Mesendoderm (in vitro differentiated cells): ENCODE data around the gene CCRL2.
"Not testable (repeated sequence)": the region's sequence is repeated elsewhere in the genome, so short reads cannot be mapped to it uniquely, and the experiment has no call there.

Source experiments
- DNase-seq: peaks from one replicate; pipeline ENCODE4 v3.0.0; 2013
- H2AK5ac ChIP-seq: 2 replicates; pipeline ENCODE4 v1.6.1; 2013; ENCODE audit warnings: low read length, inconsistent platforms
- H2BK120ac ChIP-seq: 2 replicates; pipeline ENCODE4 v1.6.1; 2013; ENCODE audit warnings: low read depth, mild to moderate bottlenecking, low read length, moderate library complexity, mixed read lengths
- H2BK15ac ChIP-seq: replicated peaks from 2 replicates; pipeline ENCODE4 v1.6.1; 2013; ENCODE audit warnings: low read depth, mild to moderate bottlenecking, moderate library complexity
- H2BK5ac ChIP-seq: 2 replicates; pipeline ENCODE4 v1.6.1; 2013; ENCODE audit warnings: low read length, inconsistent platforms
- H3K18ac ChIP-seq: 2 replicates; pipeline ENCODE4 v1.6.1; 2013; ENCODE audit warnings: mild to moderate bottlenecking, low read length, mixed read lengths
- H3K23ac ChIP-seq: one replicate; pipeline ENCODE4 v1.6.1; 2013; ENCODE audit warnings: low read length
- H3K27ac ChIP-seq: 2 replicates; pipeline ENCODE4 v1.5.1; 2013; ENCODE audit warnings: low read depth, mild to moderate bottlenecking, inconsistent platforms, low read length, moderate library complexity
- H3K27me3 ChIP-seq: 2 replicates; pipeline ENCODE4 v1.6.1; 2013; ENCODE audit warnings: low read length, control low read depth, mild to moderate bottlenecking, inconsistent platforms; ENCODE audit not compliant: insufficient read depth, poor library complexity
- H3K36me3 ChIP-seq: 2 replicates; pipeline ENCODE4 v1.6.1; 2013; ENCODE audit warnings: low read length, inconsistent platforms; ENCODE audit not compliant: control insufficient read depth, insufficient read depth
- H3K4ac ChIP-seq: one replicate; pipeline ENCODE4 v1.6.1; 2013; ENCODE audit warnings: low read depth, mild to moderate bottlenecking, low read length, moderate library complexity
- H3K4me1 ChIP-seq: 2 replicates; pipeline ENCODE4 v1.6.1; 2013; ENCODE audit warnings: low read depth, low read length, inconsistent platforms; ENCODE audit not compliant: control insufficient read depth
- H3K4me2 ChIP-seq: 2 replicates; pipeline ENCODE4 v1.6.1; 2013; ENCODE audit warnings: low read length
- H3K4me3 ChIP-seq: 2 replicates; pipeline ENCODE4 v1.5.1; 2013; ENCODE audit warnings: mild to moderate bottlenecking, low read length
- H3K56ac ChIP-seq: one replicate; pipeline ENCODE4 v1.6.1; 2013; ENCODE audit warnings: low read length
- H3K79me1 ChIP-seq: 2 replicates; pipeline ENCODE4 v1.6.1; 2013; ENCODE audit warnings: low read length, inconsistent platforms
- H3K79me2 ChIP-seq: 2 replicates; pipeline ENCODE4 v1.6.1; 2013; ENCODE audit warnings: mild to moderate bottlenecking, low read length; ENCODE audit not compliant: control insufficient read depth, insufficient read depth
- H3K9ac ChIP-seq: 2 replicates; pipeline ENCODE4 v1.6.1; 2013; ENCODE audit warnings: low read length, inconsistent platforms
- H4K5ac ChIP-seq: one replicate; pipeline ENCODE4 v1.6.1; 2013; ENCODE audit warnings: low read length
- H4K8ac ChIP-seq: one replicate; pipeline ENCODE4 v1.6.1; 2013; ENCODE audit warnings: low read depth, mild to moderate bottlenecking, control low read depth, low read length, moderate library complexity
- WGBS: extraction: QIAGEN DNeasy Blood & Tissue Kit; methylation state at CpG from one replicate; pipeline ENCODE4 v1.1.7; 2013; ENCODE audit warnings: low lambda C conversion rate, missing lambda C conversion rate; ENCODE audit not compliant: insufficient coverage; ENCODE audit errors: extremely low coverage; 5-methylcytosine and 5-hydroxymethylcytosine counted together

The CCRL2 gene

GRCh38 chr3:46423588-46423987 lies 16.5 kb downstream of the CCRL2 start:
- H3K9ac ChIP-seq: no peak overlapping the region
- DNase-seq: no peak
- H3K27me3 ChIP-seq: no peaks in the 10 kb centered on the region
- H3K79me1 ChIP-seq: no peaks in the 10 kb centered on the region
- no peak overlapping the region for H4K5ac ChIP-seq
- H2BK5ac ChIP-seq: no peak overlapping the region
- no peak overlapping the region for H3K18ac ChIP-seq
- H3K79me2 ChIP-seq: no peaks in the 10 kb centered on the region
- H2BK15ac ChIP-seq: no peak overlapping the region
- no peak overlapping the region for H3K4ac ChIP-seq
- no peak overlapping the region for H4K8ac ChIP-seq
- H2AK5ac ChIP-seq: no peak overlapping the region
- no peak overlapping the region for H3K27ac ChIP-seq
- no peaks in the 10 kb centered on the region for H3K36me3 ChIP-seq
- no peak overlapping the region for H3K56ac ChIP-seq
- WGBS: no CpG with 5 or more reads among the region's 5 CpGs
- no peaks in the 10 kb centered on the region for H3K4me1 ChIP-seq
- H3K4me2 ChIP-seq: no peak overlapping the region
- H2BK120ac ChIP-seq: no peak overlapping the region
- no peak overlapping the region for H3K4me3 ChIP-seq
- H3K23ac ChIP-seq: no peak overlapping the region

GRCh38 chr3:46426476-46426875 lies 19.4 kb downstream of the CCRL2 start:
- H3K27ac ChIP-seq, H2AK5ac ChIP-seq, H2BK15ac ChIP-seq, H3K18ac ChIP-seq, H3K4me2 ChIP-seq, H3K56ac ChIP-seq, H3K36me3 ChIP-seq, H3K4me1 ChIP-seq, H3K79me2 ChIP-seq, H2BK120ac ChIP-seq, H3K4ac ChIP-seq, H3K9ac ChIP-seq, H4K5ac ChIP-seq, H2BK5ac ChIP-seq, H3K4me3 ChIP-seq, H3K27me3 ChIP-seq, DNase-seq, H3K79me1 ChIP-seq, H3K23ac ChIP-seq, H4K8ac ChIP-seq: not testable (repeated sequence)
- WGBS: no CpG with 5 or more reads among the region's 4 CpGs

- not testable (repeated sequence) for H4K8ac ChIP-seq, H2AK5ac ChIP-seq, H3K27me3 ChIP-seq, H3K4me1 ChIP-seq, H2BK5ac ChIP-seq, H2BK15ac ChIP-seq, H3K79me1 ChIP-seq, H4K5ac ChIP-seq, H3K36me3 ChIP-seq, H3K18ac ChIP-seq, H2BK120ac ChIP-seq, H3K56ac ChIP-seq, H3K4me3 ChIP-seq, H3K9ac ChIP-seq, H3K79me2 ChIP-seq, H3K23ac ChIP-seq, H3K27ac ChIP-seq, H3K4ac ChIP-seq, H3K4me2 ChIP-seq
- peak; percentile 33 for DNase-seq
- WGBS: no CpG with 5 or more reads among the region's 8 CpGs
Observed at GRCh38 chr3:46427404-46427803, 20.3 kb downstream of the CCRL2 start.

GRCh38 chr3:46427916-46428833 lies 21.1 kb downstream of the CCRL2 start:
- no peaks in the 10 kb centered on the region for H3K36me3 ChIP-seq
- no peak overlapping the region for H2BK5ac ChIP-seq
- WGBS: no CpG with 5 or more reads among the region's 10 CpGs
- H3K79me2 ChIP-seq: no peaks in the 10 kb centered on the region
- H2BK15ac ChIP-seq: no peak overlapping the region
- no peak overlapping the region for H2BK120ac ChIP-seq
- H3K9ac ChIP-seq: no peak overlapping the region
- no peak overlapping the region for H4K5ac ChIP-seq
- peak overlapping the region; percentile 3 for H3K56ac ChIP-seq
- H3K4me2 ChIP-seq: no peak overlapping the region
- H3K27me3 ChIP-seq: no peaks in the 10 kb centered on the region
- no peak overlapping the region for H3K27ac ChIP-seq
- no peaks in the 10 kb centered on the region for H3K4me1 ChIP-seq
- no peak overlapping the region for H3K23ac ChIP-seq
- no peak overlapping the region for H3K4me3 ChIP-seq
- no peak overlapping the region for H4K8ac ChIP-seq
- no peak overlapping the region for H2AK5ac ChIP-seq
- no peak for DNase-seq
- H3K4ac ChIP-seq: no peak overlapping the region
- H3K18ac ChIP-seq: no peak overlapping the region
- no peaks in the 10 kb centered on the region for H3K79me1 ChIP-seq

GRCh38 chr3:46429250-46429649 lies 22.2 kb downstream of the CCRL2 start:
- no peaks in the 10 kb centered on the region for H3K4me1 ChIP-seq
- WGBS: no CpG with 5 or more reads among the region's 5 CpGs

GRCh38 chr3:46429671-46430070 lies 22.6 kb downstream of the CCRL2 start:
- Histone ChIP-seq H3K9ac (no peak overlapping the region), H4K5ac (no peak overlapping the region), H3K36me3 (no peaks in the 10 kb centered on the region), H3K4me2 (no peak overlapping the region), H4K8ac (no peak overlapping the region), H3K27ac (no peak overlapping the region), H2BK5ac (no peak overlapping the region), H3K18ac (no peak overlapping the region), H3K4me3 (no peak overlapping the region), H3K27me3 (no peaks in the 10 kb centered on the region), H3K56ac (no peak overlapping the region), H3K79me2 (no peaks in the 10 kb centered on the region), H3K4ac (no peak overlapping the region), H3K23ac (no peak overlapping the region), H2BK15ac (no peak overlapping the region), H2AK5ac (no peak overlapping the region), H3K4me1 (no peaks in the 10 kb centered on the region), H2BK120ac (no peak overlapping the region), H3K79me1 (no peaks in the 10 kb centered on the region)
- no CpG with 5 or more reads among the region's 5 CpGs for WGBS
- DNase-seq: no peak

More at GRCh38 chr3:46429250-46429649, 22.2 kb downstream of the CCRL2 start:
- Histone ChIP-seq H2BK120ac (no peak overlapping the region), H3K79me1 (no peaks in the 10 kb centered on the region), H3K4me3 (no peak overlapping the region), H3K23ac (no peak overlapping the region), H3K27me3 (no peaks in the 10 kb centered on the region), H3K36me3 (no peaks in the 10 kb centered on the region), H3K18ac (no peak overlapping the region), H4K5ac (no peak overlapping the region), H3K56ac (no peak overlapping the region), H3K4ac (no peak overlapping the region), H2BK5ac (no peak overlapping the region), H3K4me2 (no peak overlapping the region), H3K9ac (no peak overlapping the region), H4K8ac (no peak overlapping the region), H3K27ac (no peak overlapping the region), H3K79me2 (no peaks in the 10 kb centered on the region), H2BK15ac (no peak overlapping the region), H2AK5ac (no peak overlapping the region)
- no peak for DNase-seq
